OCI-M2 (cell line): Measurements from ENCODE around the gene TPCN2.

Source experiments
- DNase-seq: peaks from one replicate; lab custom pipeline; 2025; ENCODE audit not compliant: unreplicated experiment; lab: John Stamatoyannopoulos, UW

Gene TPCN2

GRCh38 chr11:69037074-69037473 lies 11.7 kb upstream of the TPCN2 start:
- no peak for DNase-seq

- DNase-seq: no peak
These were observed 11.2 kb upstream of the TPCN2 start for GRCh38 chr11:69037544-69037943.

GRCh38 chr11:69039501-69039900 lies 9.2 kb upstream of the TPCN2 start:
- DNase-seq: no peak

GRCh38 chr11:69040051-69040450 lies 8.7 kb upstream of the TPCN2 start:
- no peak for DNase-seq

- DNase-seq: no peak
These were observed 8.0 kb upstream of the TPCN2 start for GRCh38 chr11:69040581-69041260.

- no peak for DNase-seq
These were observed 7.2 kb upstream of the TPCN2 start for GRCh38 chr11:69041516-69041915.

- DNase-seq: no peak
These were observed 4.4 kb upstream of the TPCN2 start for GRCh38 chr11:69044111-69045013.

GRCh38 chr11:69048031-69048693 lies 570 bp upstream of the TPCN2 start:
- no peak for DNase-seq

GRCh38 chr11:69049490-69049867 lies 747 bp downstream of the TPCN2 start:
- no peak for DNase-seq

- DNase-seq: no peak
These were observed 2.1 kb downstream of the TPCN2 start for GRCh38 chr11:69050592-69051380.

GRCh38 chr11:69051381-69052342 lies 2.9 kb downstream of the TPCN2 start:
- DNase-seq: no peak

- DNase-seq: no peak
These were observed 3.8 kb downstream of the TPCN2 start for GRCh38 chr11:69052343-69053168.

GRCh38 chr11:69053169-69053477 lies 4.4 kb downstream of the TPCN2 start:
- DNase-seq: no peak

- DNase-seq: no peak
These were observed 5.0 kb downstream of the TPCN2 start for GRCh38 chr11:69053546-69054396.

GRCh38 chr11:69054397-69055211 lies 5.9 kb downstream of the TPCN2 start:
- DNase-seq: no peak

GRCh38 chr11:69055212-69055586 lies 6.5 kb downstream of the TPCN2 start:
- DNase-seq: no peak
